Medulla oblongata (tissue), 1 donor: ENCODE measurements around the gene EWSR1.
"Not testable (repeated sequence)": the region's sequence is repeated elsewhere in the genome, so short reads cannot be mapped to it uniquely, and the experiment has no call there.

Source experiments
- DNase-seq: peaks from one replicate; pipeline ENCODE4 v3.0.0-alpha.2; 2015; ENCODE audit errors: extremely low spot score

The EWSR1 gene

GRCh38 chr22:29338398-29338797 lies 70.3 kb downstream of the EWSR1 start:
- DNase-seq, result no peak

DNA sequence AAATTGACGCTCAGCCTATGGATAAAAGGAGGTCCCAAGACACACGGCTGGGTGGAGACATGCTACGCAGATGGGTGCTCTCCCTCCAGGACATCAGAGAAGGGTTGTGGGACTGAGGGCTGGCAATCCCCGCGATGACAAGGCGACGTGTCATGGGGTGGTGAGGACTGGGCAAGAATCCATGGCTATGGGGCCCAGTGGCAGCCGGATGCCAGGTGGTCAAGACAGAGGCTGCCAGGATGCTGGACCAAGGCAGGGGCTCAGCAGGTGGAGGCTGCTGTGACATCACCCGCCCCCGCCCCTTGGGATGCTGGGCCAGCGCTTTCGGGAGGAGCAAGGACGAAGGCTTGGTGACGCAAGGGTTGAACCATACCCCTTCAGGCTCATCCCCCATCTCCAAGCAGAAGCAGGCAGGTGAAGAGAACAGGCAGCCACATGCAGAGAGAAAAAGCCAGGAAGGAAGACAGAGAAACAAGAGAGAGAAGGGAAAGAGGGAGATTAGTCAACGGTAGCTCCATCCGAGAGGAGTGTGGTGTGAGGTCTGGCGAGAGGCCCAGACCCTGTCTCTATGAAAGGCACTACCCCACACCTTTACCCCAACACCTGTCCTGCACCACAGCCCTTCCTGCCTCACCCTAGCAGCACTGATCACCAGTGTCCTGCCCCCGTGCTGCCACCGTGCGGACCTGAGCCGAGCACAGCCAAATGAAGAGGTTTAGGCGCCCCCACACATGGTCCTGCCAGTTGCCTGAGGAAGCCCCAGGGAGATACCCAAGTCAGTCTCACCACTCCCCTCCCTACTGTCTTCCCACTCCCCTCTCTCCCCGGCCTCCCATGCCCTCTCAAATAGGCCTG lies 71.5 kb downstream of the EWSR1 start:
- DNase-seq, result no peak

DNA sequence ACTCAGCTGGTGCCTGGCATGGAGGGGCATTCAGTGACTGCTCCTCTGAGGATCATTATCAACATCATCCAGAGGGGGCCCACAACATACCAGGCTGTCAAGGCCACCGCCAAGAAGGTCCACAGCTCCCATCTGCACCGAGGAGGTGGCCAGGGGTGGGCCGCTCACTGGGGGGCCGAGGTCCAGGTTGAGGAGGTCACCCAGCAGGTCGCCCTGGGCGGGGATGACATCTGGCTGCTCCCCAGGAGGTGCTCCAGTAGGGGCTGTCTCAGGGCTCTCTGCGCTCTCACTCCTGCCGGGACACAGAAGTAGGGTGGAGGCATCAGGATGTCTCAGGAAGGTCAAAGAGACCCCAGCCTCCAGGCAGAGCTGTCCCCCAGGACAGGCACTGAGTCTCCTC lies 72.5 kb downstream of the EWSR1 start:
- no peak for DNase-seq

- no peak for DNase-seq
Observed at GRCh38 chr22:29341056-29341848, 73.2 kb downstream of the EWSR1 start.

DNA sequence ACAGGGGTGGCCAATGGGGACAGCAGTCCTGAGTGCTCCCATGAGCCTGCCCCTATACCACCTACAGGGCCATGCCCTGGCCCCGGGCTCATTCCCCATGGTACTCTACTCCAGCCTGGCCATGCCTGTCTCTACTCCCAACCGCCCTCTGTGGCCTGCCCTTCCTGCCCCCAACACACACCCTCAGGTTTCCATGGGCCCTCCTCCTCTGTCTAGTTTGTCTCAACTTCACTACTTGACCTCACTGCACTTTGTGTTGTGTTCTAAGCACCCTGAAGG lies 73.7 kb downstream of the EWSR1 start:
- DNase-seq, result no peak

DNA sequence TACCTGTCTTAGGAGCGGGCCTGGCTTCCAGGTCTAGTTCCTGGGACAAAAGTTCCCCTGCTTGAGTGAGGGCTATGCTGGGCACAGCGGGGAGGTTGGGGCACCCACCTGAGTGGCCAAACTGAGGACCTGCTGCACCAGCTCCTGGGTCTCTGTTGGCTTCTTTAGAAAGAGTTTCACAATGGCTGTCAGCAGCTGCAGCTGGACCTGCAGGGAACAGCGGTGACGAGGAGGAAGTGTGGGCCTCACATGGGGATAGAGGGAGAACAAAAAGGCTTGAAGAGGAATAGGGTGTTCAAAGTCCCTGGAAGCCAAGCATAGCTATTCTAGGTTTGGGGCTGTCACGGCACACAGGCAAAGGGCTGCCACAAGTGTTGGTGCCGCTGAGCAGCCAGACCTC lies 74.1 kb downstream of the EWSR1 start:
- DNase-seq, result no peak

DNA sequence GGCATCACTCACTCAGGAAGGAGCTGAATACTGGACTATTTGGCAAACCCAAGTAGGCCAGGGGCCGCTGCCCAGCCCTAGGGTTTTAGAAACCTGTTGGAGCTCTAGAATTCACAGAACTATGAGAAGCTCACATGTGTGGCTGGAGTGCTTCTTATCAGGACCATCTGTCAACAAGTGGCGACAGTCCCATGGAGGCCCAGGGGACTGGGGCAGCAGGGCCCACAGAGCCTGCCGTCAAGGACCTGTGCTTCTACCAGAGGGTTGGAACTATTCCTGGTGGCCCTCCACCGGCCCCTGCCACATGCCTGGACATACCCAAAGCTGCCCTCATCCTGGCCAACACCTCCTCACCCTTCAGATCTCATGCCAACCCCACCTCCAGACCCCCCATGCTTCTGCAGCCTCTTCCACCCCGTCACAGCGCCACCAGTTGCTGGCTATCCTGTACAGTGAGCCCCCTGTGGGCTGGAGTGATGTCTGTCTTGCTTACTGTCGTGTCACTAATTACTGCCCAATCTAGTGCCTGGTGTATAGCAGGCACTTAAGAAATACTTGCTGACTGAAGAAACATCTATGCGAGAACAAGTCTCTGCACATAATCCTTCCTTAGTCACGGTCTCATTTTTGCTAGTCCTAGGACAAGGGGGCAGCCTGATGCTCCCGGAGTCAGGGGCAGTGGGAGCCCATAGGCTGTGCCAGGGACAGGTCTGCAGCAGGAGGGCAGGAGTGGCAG lies 74.7 kb downstream of the EWSR1 start:
- DNase-seq, result no peak

- DNase-seq, result no peak
Observed at GRCh38 chr22:29343313-29343805, 75.3 kb downstream of the EWSR1 start.

DNA sequence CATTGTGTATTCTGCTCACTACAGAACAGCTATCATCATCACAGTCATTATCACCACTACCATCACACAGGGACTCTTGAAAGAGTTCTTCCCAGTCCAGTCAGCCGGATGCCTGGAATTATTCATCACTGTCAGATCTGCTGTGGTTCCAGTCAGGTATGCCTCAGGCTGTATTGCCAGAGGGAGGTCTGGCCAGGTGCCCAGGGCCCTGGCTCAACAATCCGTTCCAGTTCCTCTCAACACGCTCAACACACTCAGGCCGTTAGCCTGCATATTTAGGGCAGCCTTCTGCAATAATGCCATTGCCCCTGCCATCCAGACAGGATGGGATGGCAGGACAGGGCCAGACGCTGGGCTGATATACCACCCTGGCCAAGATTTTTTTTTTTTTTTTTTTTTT lies 76.1 kb downstream of the EWSR1 start:
- DNase-seq, result peak; percentile 73

GRCh38 chr22:29344889-29345288 lies 76.8 kb downstream of the EWSR1 start:
- not testable (repeated sequence) for DNase-seq

DNA sequence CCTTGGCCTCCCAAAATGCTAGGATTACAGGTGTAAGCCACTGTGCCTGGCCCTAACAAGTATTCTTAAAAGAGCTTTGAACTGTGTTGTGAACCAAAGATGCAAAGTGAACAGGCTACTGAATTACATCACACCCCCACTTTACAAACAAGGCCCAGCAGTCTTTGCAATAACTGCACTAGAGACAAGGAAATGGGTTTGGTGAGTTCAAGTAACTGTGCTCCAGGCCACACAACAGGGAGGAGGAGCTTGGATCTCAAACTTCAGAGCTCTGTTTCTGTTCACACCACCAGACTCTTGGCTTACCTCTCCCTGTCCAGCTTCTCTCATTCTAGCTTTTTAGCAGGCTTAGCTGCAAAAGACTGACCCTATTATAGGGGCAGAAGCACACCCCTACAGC lies 77.9 kb downstream of the EWSR1 start:
- DNase-seq, result peak; percentile 62

DNA sequence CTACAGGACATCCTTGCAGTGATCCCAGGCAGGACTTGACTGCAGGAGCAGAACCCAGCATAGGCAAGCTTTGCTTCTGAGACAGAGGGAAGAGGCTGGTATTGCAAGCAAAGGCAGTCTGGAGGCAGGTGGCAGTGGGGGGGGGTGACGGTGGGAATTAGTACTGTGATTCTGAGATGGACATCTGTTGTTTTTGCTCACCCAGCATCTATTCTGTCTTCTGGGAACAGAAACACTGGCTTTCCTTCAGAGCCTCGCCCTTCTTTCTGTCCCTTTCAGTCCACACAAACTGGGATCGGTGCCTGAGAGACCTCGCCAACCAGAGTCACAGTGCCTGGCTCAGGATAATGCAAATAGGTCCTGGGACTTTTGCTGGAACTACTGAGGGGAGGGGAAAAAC lies 78.6 kb downstream of the EWSR1 start:
- peak; percentile 92 for DNase-seq

GRCh38 chr22:29348041-29348440 lies 80.0 kb downstream of the EWSR1 start:
- no peak for DNase-seq

GRCh38 chr22:29348956-29349355 lies 80.9 kb downstream of the EWSR1 start:
- DNase-seq, result no peak
